ENCODE results near the gene B3GNT2. TPM values are rescaled to one million over a fixed set of nuclear protein-coding genes. Genes with fewer than 3 reads are reported as not detected.

B3GNT2 gene
- total and polyA plus RNA-seq, 3 experiments from 2014 or later = 30.1 to 62.1 (median 30.9) TPM

GRCh38 chr2:62189196-62189595 is 6.7 kb upstream of the B3GNT2 start:
- Mint-ChIP-seq H3K27me3 (no peaks in the 10 kb centered on the region), H3K27ac (peak overlapping the region in 1 of 8 donors; percentile 35), H3K4me3 (no peak overlapping the region), H3K36me3 (no peaks in the 10 kb centered on the region), H3K4me1 (peaks cover 0 to 8% (median 5%) of the 10 kb centered on the region in 3 donors), H3K9me3 (no peaks in the 10 kb centered on the region)
- Histone ChIP-seq H3K27ac (ENCODE audit: low read depth, low read length) (no peak overlapping the region), H3K27me3 (ENCODE audit: insufficient read depth, low read length, poor library complexity, severe bottlenecking) (no peaks in the 10 kb centered on the region), H3K9me3 (ENCODE audit: low read length) (no peaks in the 10 kb centered on the region), H3K4me3 (ENCODE audit: low read length) (no peak overlapping the region), H3K36me3 (ENCODE audit: insufficient read depth, low read length) (no peaks in the 10 kb centered on the region), H3K4me1 (ENCODE audit: insufficient read depth, low read length) (no peaks in the 10 kb centered on the region)
- POLR2A ChIA-PET = no interaction called here
- DNase-seq = no peak
- CTCF ChIA-PET = no interaction called here

DNA sequence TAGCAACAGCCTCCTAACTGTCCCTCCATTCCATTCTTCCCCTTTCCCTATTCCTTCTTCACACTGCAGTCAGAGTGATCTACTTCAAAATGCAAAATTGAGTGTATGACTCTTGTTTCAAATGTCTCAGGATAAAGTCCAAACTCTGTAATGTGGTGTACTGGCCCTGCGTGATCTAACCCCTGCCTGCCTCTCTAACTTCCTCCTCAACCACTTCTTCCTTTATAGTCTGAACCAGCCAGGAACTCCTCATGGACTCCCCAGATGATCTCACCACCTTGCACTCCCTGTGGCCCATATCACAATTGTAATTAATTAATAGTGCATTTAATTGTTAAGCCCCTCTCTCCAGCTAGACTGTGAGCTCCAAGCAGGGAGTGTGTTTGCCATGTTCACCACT is 3.1 kb upstream of the B3GNT2 start:
- H3K4me1 Mint-ChIP-seq = peaks cover 1 to 11% (median 9%) of the 10 kb centered on the region in 3 donors
- H3K9me3 Mint-ChIP-seq = no peaks in the 10 kb centered on the region
- ChIA-PET POLR2A (no interaction called here), CTCF (no interaction called here)
- Histone ChIP-seq H3K27me3 (ENCODE audit: insufficient read depth, low read length, poor library complexity, severe bottlenecking) (no peaks in the 10 kb centered on the region), H3K4me3 (ENCODE audit: low read length) (no peak overlapping the region), H3K27ac (ENCODE audit: low read depth, low read length) (no peak overlapping the region), H3K9me3 (ENCODE audit: low read length) (no peaks in the 10 kb centered on the region), H3K36me3 (ENCODE audit: insufficient read depth, low read length) (no peaks in the 10 kb centered on the region), H3K4me1 (ENCODE audit: insufficient read depth, low read length) (peaks cover 10% of the 10 kb centered on the region)
- peaks cover 0 to 10% (median 0%) of the 10 kb centered on the region in 3 donors for H3K36me3 Mint-ChIP-seq
- H3K27ac Mint-ChIP-seq = peak overlapping the region in 2 of 8 donors; percentile 1 to 48
- no peak for DNase-seq
- peak overlapping the region in 1 of 7 donors; percentile 42 for H3K4me3 Mint-ChIP-seq
- H3K27me3 Mint-ChIP-seq = no peaks in the 10 kb centered on the region

GRCh38 chr2:62194558-62195420 is 1.1 kb upstream of the B3GNT2 start:
- Mint-ChIP-seq H3K36me3 (peaks cover 0 to 16% (median 0%) of the 10 kb centered on the region in 3 donors), H3K27me3 (no peaks in the 10 kb centered on the region), H3K4me3 (peak overlapping the region; percentile 83 to 95 (median 86)), H3K9me3 (no peaks in the 10 kb centered on the region), H3K27ac (peak overlapping the region in 5 of 8 donors; percentile 63 to 91 (median 75)), H3K4me1 (peaks cover 21 to 29% (median 24%) of the 10 kb centered on the region in 3 donors)
- Histone ChIP-seq H3K36me3 (ENCODE audit: insufficient read depth, low read length) (no peaks in the 10 kb centered on the region), H3K4me3 (ENCODE audit: low read length) (peak overlapping the region; percentile 82), H3K27ac (ENCODE audit: low read depth, low read length) (peak overlapping the region; percentile 66), H3K9me3 (ENCODE audit: low read length) (no peaks in the 10 kb centered on the region), H3K4me1 (ENCODE audit: insufficient read depth, low read length) (peaks cover 29% of the 10 kb centered on the region), H3K27me3 (ENCODE audit: insufficient read depth, low read length, poor library complexity, severe bottlenecking) (no peaks in the 10 kb centered on the region)
- ChIA-PET CTCF (interaction anchor here (0.6 kb wide), 1 partner anchor 117 kb away, joined by 3 read pairs; no protein-coding TSS in a partner anchor), POLR2A (interaction anchor here (0.9 to 1.5 kb wide), 3 partner anchors 15 to 203 kb away, joined by 4 to 5 read pairs (median 4); no protein-coding TSS in a partner anchor)
- no peak for DNase-seq

GRCh38 chr2:62196278-62196901 is 475 bp downstream of the B3GNT2 start:
- no peaks in the 10 kb centered on the region for H3K9me3 Mint-ChIP-seq
- H3K36me3 Mint-ChIP-seq = peaks cover 0 to 16% (median 0%) of the 10 kb centered on the region in 3 donors
- peak overlapping the region; percentile 92 for H3K27ac ChIP-seq (ENCODE audit: low read depth, low read length)
- peaks cover 37 to 40% (median 40%) of the 10 kb centered on the region in 3 donors for H3K4me1 Mint-ChIP-seq
- peaks cover 45% of the 10 kb centered on the region for H3K4me1 ChIP-seq (ENCODE audit: insufficient read depth, low read length)
- peak overlapping the region; percentile 76 for H3K4me3 ChIP-seq (ENCODE audit: low read length)
- H3K27me3 ChIP-seq (ENCODE audit: insufficient read depth, low read length, poor library complexity, severe bottlenecking) = no peaks in the 10 kb centered on the region
- H3K27ac Mint-ChIP-seq = peak overlapping the region in 7 of 8 donors; percentile 75 to 98 (median 88)
- H3K36me3 ChIP-seq (ENCODE audit: insufficient read depth, low read length) = no peaks in the 10 kb centered on the region
- no peaks in the 10 kb centered on the region for H3K9me3 ChIP-seq (ENCODE audit: low read length)
- CTCF ChIA-PET = interaction anchor here (0.7 to 1.6 kb wide), 8 partner anchors 13 to 218 kb away, joined by 3 to 10 read pairs (median 3); no protein-coding TSS in a partner anchor
- H3K27me3 Mint-ChIP-seq = no peaks in the 10 kb centered on the region
- peak; percentile 48 to 78 (median 62) for DNase-seq
- POLR2A ChIA-PET = interaction anchor here (0.6 to 1.5 kb wide), 9 partner anchors 13 to 201 kb away, joined by 3 to 7 read pairs (median 4); no protein-coding TSS in a partner anchor
- peak overlapping the region; percentile 87 to 98 (median 94) for H3K4me3 Mint-ChIP-seq

GRCh38 chr2:62197011-62197924 is 1.4 kb downstream of the B3GNT2 start:
- H3K4me1 Mint-ChIP-seq = peaks cover 46 to 49% (median 49%) of the 10 kb centered on the region in 3 donors
- ChIA-PET CTCF (interaction anchor here (0.7 to 1.6 kb wide), 10 partner anchors 12 to 217 kb away, joined by 3 to 10 read pairs (median 3); no protein-coding TSS in a partner anchor), POLR2A (interaction anchor here (0.6 to 1.5 kb wide), 5 partner anchors 12 to 116 kb away, joined by 3 to 7 read pairs (median 3); no protein-coding TSS in a partner anchor)

GRCh38 chr2:62197925-62198633 is 2.2 kb downstream of the B3GNT2 start:
- Mint-ChIP-seq H3K4me1 (peaks cover 53 to 57% (median 54%) of the 10 kb centered on the region in 3 donors), H3K9me3 (no peaks in the 10 kb centered on the region), H3K36me3 (peaks cover 0 to 16% (median 0%) of the 10 kb centered on the region in 3 donors), H3K27ac (peak overlapping the region; percentile 74 to 98 (median 94)), H3K4me3 (peak overlapping the region; percentile 87 to 98 (median 94)), H3K27me3 (no peaks in the 10 kb centered on the region)
- Histone ChIP-seq H3K4me3 (ENCODE audit: low read length) (peak overlapping the region; percentile 53), H3K27me3 (ENCODE audit: insufficient read depth, low read length, poor library complexity, severe bottlenecking) (no peaks in the 10 kb centered on the region), H3K36me3 (ENCODE audit: insufficient read depth, low read length) (no peaks in the 10 kb centered on the region), H3K27ac (ENCODE audit: low read depth, low read length) (peak overlapping the region; percentile 57), H3K4me1 (ENCODE audit: insufficient read depth, low read length) (peaks cover 62% of the 10 kb centered on the region), H3K9me3 (ENCODE audit: low read length) (no peaks in the 10 kb centered on the region)
- CTCF ChIA-PET = interaction anchor here (0.8 to 1.6 kb wide), 8 partner anchors 12 to 159 kb away, joined by 3 to 10 read pairs (median 3); no protein-coding TSS in a partner anchor
- no peak for DNase-seq
- POLR2A ChIA-PET = interaction anchor here (0.6 to 1.5 kb wide), 4 partner anchors 11 to 533 kb away, joined by 3 to 7 read pairs (median 4); no protein-coding TSS in a partner anchor

More at GRCh38 chr2:62197011-62197924, 1.4 kb downstream of the B3GNT2 start:
- Mint-ChIP-seq H3K9me3 (no peaks in the 10 kb centered on the region), H3K27ac (peak overlapping the region; percentile 74 to 98 (median 94)), H3K4me3 (peak overlapping the region; percentile 87 to 98 (median 94)), H3K27me3 (no peaks in the 10 kb centered on the region), H3K36me3 (peaks cover 0 to 16% (median 0%) of the 10 kb centered on the region in 3 donors)
- Histone ChIP-seq H3K27me3 (ENCODE audit: insufficient read depth, low read length, poor library complexity, severe bottlenecking) (no peaks in the 10 kb centered on the region), H3K4me1 (ENCODE audit: insufficient read depth, low read length) (peaks cover 54% of the 10 kb centered on the region), H3K4me3 (ENCODE audit: low read length) (peak overlapping the region; percentile 53), H3K27ac (ENCODE audit: low read depth, low read length) (peak overlapping the region; percentile 92), H3K9me3 (ENCODE audit: low read length) (no peaks in the 10 kb centered on the region), H3K36me3 (ENCODE audit: insufficient read depth, low read length) (no peaks in the 10 kb centered on the region)
- peak; percentile 35 to 66 (median 58) for DNase-seq
